AG09309 (cell line): ENCODE measurements around the gene FBXO17.

Experiments
- DNase-seq: peaks from one replicate; pipeline ENCODE4 v3.0.0-alpha.2; 2010; ENCODE audit warnings: low read depth
- H3K4me3 ChIP-seq: 2 replicates; pipeline ENCODE4 v1.5.1; 2011; ENCODE audit warnings: mild to moderate bottlenecking, low read depth, low read length, moderate library complexity; ENCODE audit not compliant: control insufficient read depth
- TF ChIP-seq, protein P1 (sequence below): IDR thresholded peaks from 2 replicates; pipeline ENCODE4 v1.5.1; 2011; ENCODE audit warnings: mild to moderate bottlenecking, low read depth, low read length, inconsistent platforms; ENCODE audit not compliant: insufficient read depth, control insufficient read depth; ENCODE audit errors: missing control alignments

The FBXO17 gene

DNA sequence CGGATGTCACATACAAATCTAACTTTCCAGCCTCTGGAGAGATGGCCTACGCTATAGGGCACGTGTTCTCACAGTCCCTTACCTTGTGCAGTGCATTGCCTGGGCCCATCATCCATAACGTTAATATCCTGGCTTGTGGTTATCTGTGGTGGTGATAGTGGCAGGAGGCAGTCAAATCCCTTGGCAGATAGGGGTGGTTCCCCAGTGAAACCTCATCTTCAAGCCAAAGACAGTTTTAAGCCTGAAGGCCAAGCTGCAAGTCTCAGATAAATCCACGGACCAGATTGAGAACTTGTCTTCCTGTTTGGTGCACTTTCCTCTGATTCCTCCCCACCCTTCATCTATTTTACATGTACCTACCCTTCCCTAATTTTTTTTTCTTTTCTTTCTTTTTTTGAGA is 4.3 kb upstream of the FBXO17 start:
- TF ChIP-seq, protein P1, sequence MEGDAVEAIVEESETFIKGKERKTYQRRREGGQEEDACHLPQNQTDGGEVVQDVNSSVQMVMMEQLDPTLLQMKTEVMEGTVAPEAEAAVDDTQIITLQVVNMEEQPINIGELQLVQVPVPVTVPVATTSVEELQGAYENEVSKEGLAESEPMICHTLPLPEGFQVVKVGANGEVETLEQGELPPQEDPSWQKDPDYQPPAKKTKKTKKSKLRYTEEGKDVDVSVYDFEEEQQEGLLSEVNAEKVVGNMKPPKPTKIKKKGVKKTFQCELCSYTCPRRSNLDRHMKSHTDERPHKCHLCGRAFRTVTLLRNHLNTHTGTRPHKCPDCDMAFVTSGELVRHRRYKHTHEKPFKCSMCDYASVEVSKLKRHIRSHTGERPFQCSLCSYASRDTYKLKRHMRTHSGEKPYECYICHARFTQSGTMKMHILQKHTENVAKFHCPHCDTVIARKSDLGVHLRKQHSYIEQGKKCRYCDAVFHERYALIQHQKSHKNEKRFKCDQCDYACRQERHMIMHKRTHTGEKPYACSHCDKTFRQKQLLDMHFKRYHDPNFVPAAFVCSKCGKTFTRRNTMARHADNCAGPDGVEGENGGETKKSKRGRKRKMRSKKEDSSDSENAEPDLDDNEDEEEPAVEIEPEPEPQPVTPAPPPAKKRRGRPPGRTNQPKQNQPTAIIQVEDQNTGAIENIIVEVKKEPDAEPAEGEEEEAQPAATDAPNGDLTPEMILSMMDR, result no peak
- no peak overlapping the region for H3K4me3 ChIP-seq
- no peak for DNase-seq

DNA sequence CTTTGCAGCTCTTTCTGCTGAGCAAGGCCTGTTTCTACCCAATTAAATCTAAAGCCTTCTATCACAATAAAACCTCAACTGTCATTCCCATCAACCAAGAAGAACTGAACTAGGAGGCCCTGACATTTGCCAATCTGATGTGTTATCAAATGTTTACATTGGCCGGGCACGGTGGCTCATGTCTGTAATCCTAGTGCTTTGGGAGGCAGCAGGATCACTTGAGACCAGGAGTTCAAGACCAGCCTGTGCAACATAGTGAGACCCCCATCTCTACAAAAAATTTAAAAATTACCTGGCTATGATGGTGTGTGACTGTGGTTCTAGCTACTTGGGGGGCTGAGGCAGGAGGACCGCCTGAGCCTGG is 2.8 kb upstream of the FBXO17 start:
- no peak for DNase-seq
- TF ChIP-seq, protein P1, result no peak
- H3K4me3 ChIP-seq, result no peak overlapping the region

DNA sequence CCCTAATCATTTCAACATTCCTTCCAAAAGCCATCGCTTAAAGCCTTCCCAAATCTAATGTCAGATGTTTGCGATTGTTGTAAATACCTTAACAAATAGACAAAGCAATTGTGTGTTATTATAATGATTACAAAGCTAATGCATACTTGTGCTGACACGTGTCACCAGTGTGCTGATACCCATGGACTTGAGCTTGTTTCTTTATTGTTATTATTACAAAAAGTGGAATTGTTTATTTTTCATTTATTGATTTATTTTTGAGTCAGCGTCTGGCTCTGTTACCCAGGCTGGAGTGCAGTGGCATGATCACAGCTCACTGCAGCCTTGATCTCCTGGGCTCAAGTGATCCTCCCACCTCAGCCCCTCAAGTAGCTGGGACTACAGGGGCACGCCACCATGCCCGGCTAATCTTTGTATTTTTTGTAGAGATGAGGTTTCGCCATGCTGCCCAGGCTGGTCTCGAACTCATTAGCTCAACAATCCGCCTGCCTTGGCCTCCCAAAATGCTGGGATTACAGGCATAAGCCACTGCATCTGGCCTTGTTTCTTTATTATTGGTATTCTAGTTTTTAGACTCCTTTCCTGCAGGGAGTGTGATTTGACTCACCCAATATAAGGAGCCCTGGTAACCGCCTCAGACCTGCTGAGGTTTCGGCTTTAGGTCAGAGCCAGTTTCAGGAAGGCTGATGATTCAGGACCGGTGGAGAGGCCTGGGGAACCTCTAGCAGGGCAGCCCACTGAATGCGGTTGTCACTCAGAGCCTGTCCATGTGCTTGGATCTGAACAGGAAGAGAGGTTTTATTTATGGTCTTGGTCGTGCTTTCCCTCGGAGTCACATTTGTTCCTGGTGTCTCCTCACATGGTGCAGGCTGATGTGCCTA is 2.1 kb upstream of the FBXO17 start:
- TF ChIP-seq, protein P1, result no peak
- DNase-seq, result no peak
- no peak overlapping the region for H3K4me3 ChIP-seq

DNA sequence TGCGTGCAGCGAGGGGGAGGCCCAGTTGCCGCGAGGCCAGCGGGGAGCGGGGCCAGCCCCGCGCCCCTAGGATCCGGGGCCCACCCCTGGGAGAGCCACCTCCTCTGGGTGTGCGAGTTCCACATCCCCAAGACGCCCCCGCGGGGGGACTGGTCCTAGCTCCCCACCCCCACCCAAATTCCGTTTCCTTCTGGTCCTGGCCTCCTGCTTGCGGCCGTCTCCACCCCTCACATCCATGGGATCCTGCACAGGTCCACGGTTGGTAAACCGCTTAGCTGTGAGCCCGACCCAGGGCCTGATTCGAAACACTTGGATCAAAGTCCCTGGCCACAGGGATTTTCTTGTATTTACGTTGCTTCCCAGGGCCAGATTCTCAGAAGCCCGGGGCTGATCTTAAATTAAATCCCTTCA is 324 bp upstream of the FBXO17 start:
- TF ChIP-seq, protein P1, result no peak
- DNase-seq, result no peak
- peak overlapping the region; percentile 68 for H3K4me3 ChIP-seq

DNA sequence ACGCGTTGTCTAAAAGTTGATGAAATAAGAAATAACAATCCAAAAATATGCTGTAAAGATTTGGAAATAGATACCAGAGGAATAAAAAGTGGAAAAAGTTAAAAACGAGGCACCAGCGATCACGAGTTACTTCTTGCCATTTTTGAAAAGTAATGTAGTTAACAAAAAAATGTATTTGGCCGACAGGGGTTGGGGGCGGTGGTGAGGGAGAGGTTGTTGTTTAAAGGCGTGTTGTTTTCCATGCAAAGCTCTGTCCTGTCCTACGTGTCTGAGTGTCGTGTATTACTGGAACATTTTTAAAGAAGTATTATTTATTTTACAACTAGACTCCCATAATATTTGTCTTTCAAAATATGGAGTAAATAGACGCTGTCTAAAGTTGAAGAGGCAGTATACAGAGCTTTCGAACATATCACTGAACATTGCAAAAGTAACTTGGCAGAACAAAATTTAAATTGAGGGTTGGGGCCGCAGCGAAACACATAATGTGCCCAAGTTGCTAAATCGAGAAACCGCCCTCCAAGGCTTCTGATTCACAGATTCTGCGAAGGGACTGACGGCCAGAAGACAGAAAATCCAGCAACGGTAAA is 823 bp downstream of the FBXO17 start:
- peak overlapping the region; percentile 68 for H3K4me3 ChIP-seq
- DNase-seq, result no peak
- TF ChIP-seq, protein P1, result no peak

DNA sequence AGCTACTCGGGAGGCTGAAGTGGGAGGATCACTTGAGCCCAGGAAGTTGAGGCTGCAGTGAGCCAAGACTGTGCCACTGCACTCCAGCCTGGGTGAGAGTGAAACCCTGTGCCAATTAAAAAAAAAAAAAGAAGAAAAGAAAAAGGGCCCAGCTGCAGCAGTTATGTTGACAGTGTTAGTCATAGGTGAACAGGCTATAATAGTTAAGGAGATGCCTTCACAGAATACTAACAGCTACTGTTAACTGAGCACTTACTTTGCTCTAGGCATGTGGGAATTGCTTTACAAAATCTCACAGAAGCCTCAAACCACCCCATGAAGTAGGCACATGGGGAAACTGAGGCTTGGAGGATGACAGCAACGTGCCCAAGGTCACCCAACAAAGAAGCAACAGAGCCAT is 3.9 kb downstream of the FBXO17 start:
- no peak for DNase-seq
- TF ChIP-seq, protein P1, result no peak
- no peak overlapping the region for H3K4me3 ChIP-seq
